ENCODE measurements around the gene NPY.

GRCh38 chr7:24339575-24339974 is 55.6 kb downstream of the NPY start:
- TF ChIP-seq, protein P1, sequence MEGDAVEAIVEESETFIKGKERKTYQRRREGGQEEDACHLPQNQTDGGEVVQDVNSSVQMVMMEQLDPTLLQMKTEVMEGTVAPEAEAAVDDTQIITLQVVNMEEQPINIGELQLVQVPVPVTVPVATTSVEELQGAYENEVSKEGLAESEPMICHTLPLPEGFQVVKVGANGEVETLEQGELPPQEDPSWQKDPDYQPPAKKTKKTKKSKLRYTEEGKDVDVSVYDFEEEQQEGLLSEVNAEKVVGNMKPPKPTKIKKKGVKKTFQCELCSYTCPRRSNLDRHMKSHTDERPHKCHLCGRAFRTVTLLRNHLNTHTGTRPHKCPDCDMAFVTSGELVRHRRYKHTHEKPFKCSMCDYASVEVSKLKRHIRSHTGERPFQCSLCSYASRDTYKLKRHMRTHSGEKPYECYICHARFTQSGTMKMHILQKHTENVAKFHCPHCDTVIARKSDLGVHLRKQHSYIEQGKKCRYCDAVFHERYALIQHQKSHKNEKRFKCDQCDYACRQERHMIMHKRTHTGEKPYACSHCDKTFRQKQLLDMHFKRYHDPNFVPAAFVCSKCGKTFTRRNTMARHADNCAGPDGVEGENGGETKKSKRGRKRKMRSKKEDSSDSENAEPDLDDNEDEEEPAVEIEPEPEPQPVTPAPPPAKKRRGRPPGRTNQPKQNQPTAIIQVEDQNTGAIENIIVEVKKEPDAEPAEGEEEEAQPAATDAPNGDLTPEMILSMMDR (IDR thresholded peaks at IDR 0.05; ENCODE audit: insufficient read depth, low read length, poor library complexity, severe bottlenecking) = no peak
- no peak for TF ChIP-seq EZH2phosphoT487 (conservative IDR thresholded peaks at IDR 0.05; ENCODE audit: low read length)

Measured in SU-DHL-6 (cell line).